NCI-H2107 treated with DMSO at 0.1 percent for 48 hours (cell line): ENCODE results near the gene PRKN.

Experiments
- DNase-seq: peaks from one replicate; lab custom pipeline; 2025; ENCODE audit not compliant: unreplicated experiment; lab: John Stamatoyannopoulos, UW

PRKN gene

GRCh38 chr6:162388383-162388777 is 339.2 kb downstream of the PRKN start:
- no peak for DNase-seq

DNA sequence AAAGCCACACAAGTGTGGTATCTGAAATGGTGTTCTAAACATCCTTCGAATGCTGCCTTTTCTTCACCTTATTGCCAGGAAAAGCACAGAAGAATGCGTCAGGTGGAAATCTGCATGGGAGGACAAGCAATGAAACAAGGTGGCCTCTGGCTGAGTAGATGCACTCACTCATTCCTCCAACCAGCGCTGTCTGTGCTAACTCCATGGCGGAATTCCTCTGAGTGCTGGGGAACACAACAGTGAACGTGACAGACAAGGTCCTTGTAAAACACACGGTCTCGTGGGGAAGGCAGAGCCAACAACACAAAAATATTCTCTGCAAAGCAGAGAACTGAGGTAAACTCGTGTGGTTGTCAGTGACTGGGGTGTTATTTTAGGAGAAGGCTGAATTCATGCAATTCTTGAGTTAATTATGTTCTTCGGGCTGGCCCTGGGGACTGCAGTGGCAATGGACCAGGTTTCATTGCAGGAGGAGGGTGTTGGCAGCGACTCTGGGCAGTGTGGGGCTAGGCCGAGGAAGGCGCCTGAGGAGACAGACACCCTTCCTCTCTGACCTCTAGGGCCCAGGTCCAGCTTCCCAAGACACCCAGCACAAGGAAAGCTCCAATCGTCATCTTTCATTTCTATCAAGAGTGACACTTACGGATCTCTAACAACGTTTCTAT is 339.7 kb downstream of the PRKN start:
- no peak for DNase-seq

GRCh38 chr6:162385980-162386379 is 341.6 kb downstream of the PRKN start:
- DNase-seq, result no peak

GRCh38 chr6:162379757-162380409 is 347.7 kb downstream of the PRKN start:
- no peak for DNase-seq

- no peak for DNase-seq
Measured at GRCh38 chr6:162377735-162378134, 349.8 kb downstream of the PRKN start.

- DNase-seq, result no peak
Measured at GRCh38 chr6:162373868-162374267, 353.7 kb downstream of the PRKN start.

- no peak for DNase-seq
Measured at GRCh38 chr6:162373192-162373591, 354.4 kb downstream of the PRKN start.

DNA sequence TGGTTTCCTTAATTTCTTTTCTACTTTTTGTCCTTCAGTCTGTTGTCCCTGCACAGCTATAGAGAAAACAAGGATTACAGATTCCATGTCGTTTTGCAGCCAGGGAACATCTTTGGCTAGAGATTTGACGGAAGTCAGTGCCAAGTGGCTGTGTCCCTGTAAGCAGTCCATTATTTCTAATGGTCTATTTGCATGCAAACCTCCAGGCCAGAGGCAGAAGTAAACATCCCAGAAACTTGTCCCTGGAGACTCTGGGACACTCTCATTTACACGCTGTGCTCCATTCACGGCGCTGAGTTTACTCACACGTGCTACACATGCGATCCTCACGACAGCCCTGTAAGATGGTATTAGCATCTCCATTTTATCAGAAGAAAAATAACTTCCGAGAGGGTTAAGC is 355.5 kb downstream of the PRKN start:
- DNase-seq, result no peak

- DNase-seq, result no peak
Measured at GRCh38 chr6:162371121-162371520, 356.4 kb downstream of the PRKN start.

GRCh38 chr6:162369091-162369490 is 358.5 kb downstream of the PRKN start:
- DNase-seq, result no peak

DNA sequence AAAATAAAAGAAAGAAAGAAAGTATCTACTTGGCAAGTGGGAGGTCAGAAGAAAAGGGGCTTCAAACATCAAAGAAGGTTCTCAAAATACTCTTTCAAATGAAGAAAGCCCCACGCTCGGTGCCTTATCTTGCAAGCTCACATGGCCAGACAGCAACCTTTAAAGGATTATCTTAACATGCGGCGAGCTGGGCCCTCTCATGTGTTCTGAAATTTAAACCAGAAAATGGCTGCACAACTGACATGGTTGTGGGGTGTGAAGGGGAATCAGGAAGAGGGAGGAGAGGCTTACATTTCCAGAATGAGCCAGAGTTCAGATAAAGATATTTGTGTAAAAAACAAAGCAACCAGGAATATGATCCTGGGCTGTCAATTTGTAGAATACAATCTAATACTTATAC is 363.1 kb downstream of the PRKN start:
- no peak for DNase-seq

- DNase-seq, result no peak
Measured at GRCh38 chr6:162363757-162364156, 363.8 kb downstream of the PRKN start.

GRCh38 chr6:162360901-162361567 is 366.5 kb downstream of the PRKN start:
- no peak for DNase-seq

GRCh38 chr6:162358625-162359024 is 368.9 kb downstream of the PRKN start:
- DNase-seq, result no peak

GRCh38 chr6:162345051-162345511 is 382.5 kb downstream of the PRKN start:
- no peak for DNase-seq

DNA sequence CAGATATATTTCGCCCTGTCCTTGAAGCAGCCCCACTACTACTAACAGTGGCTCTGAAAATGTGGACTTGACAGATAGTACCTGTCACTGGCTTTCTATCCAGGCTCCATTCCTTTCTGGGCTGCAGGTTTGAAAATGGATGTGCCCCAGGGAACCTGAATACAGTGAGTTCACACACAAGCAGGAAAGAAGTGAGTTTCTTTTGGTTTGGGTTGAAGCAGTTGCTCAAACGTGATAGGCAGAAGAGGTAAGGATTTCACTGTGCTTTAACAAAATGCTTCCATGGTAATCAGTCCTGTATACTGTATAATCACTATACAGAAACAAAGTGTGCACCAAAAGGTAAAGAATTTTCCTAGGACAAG is 382.9 kb downstream of the PRKN start:
- no peak for DNase-seq

GRCh38 chr6:162343936-162344645 is 383.5 kb downstream of the PRKN start:
- no peak for DNase-seq

GRCh38 chr6:162343198-162343935 is 384.2 kb downstream of the PRKN start:
- DNase-seq, result no peak

GRCh38 chr6:162337412-162337811 is 390.2 kb downstream of the PRKN start:
- DNase-seq, result no peak

GRCh38 chr6:162336359-162336758 is 391.2 kb downstream of the PRKN start:
- no peak for DNase-seq

DNA sequence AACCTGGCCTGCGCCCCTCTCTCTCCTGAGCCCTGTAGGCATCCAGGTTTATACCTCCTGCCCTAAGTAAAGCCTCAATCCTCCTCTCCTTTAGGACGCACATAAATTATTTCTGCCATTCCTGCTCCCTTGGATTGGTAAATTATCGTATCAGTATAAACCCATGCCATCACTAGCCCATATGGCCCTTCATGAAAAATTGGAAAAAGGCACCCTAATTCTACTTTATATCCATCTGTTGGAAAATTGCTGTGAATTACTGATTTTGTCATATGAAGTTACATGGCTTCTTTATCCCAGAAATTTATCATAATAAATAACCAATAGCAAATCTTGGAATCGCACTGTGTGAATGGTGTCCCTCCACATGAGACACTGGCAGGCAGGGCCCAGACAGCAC is 395.2 kb downstream of the PRKN start:
- no peak for DNase-seq
